Effector memory CD4-positive, alpha-beta T cell (primary cell): Measurements from ENCODE around the gene TUBG2.
"Not testable (repeated sequence)": the region's sequence is repeated elsewhere in the genome, so short reads cannot be mapped to it uniquely, and the experiment has no call there.

ENCODE experiments used
- DNase-seq, 3 donors: peaks; one replicate each; pipeline ENCODE4 v3.0.0-alpha.2; 2020
- H3K27ac ChIP-seq: 2 replicates; pipeline ENCODE4 v1.7.0; 2013; ENCODE audit warnings: mild to moderate bottlenecking, low read length, moderate library complexity; ENCODE audit not compliant: insufficient read depth, poor library complexity, severe bottlenecking
- H3K27me3 ChIP-seq: replicated peaks from 2 replicates; pipeline ENCODE4 v1.7.0; 2013; ENCODE audit warnings: mild to moderate bottlenecking, low read length; ENCODE audit not compliant: insufficient read depth, control insufficient read depth, poor library complexity, severe bottlenecking
- H3K36me3 ChIP-seq: 2 replicates; pipeline ENCODE4 v1.7.0; 2013; ENCODE audit warnings: mild to moderate bottlenecking, low read length, moderate library complexity; ENCODE audit not compliant: control insufficient read depth, insufficient read depth
- H3K4me1 ChIP-seq: 2 replicates; pipeline ENCODE4 v1.7.0; 2013; ENCODE audit warnings: low read length, mild to moderate bottlenecking; ENCODE audit not compliant: control insufficient read depth, insufficient read depth, poor library complexity, severe bottlenecking
- H3K4me3 ChIP-seq: 2 replicates; pipeline ENCODE4 v1.7.0; 2013; ENCODE audit warnings: low read length, low read depth, mild to moderate bottlenecking; ENCODE audit not compliant: insufficient read depth, poor library complexity, severe bottlenecking
- H3K9me3 ChIP-seq: 2 replicates; pipeline ENCODE4 v1.7.0; 2013; ENCODE audit warnings: mild to moderate bottlenecking, low read length, moderate library complexity; ENCODE audit not compliant: control insufficient read depth

Gene TUBG2

DNA sequence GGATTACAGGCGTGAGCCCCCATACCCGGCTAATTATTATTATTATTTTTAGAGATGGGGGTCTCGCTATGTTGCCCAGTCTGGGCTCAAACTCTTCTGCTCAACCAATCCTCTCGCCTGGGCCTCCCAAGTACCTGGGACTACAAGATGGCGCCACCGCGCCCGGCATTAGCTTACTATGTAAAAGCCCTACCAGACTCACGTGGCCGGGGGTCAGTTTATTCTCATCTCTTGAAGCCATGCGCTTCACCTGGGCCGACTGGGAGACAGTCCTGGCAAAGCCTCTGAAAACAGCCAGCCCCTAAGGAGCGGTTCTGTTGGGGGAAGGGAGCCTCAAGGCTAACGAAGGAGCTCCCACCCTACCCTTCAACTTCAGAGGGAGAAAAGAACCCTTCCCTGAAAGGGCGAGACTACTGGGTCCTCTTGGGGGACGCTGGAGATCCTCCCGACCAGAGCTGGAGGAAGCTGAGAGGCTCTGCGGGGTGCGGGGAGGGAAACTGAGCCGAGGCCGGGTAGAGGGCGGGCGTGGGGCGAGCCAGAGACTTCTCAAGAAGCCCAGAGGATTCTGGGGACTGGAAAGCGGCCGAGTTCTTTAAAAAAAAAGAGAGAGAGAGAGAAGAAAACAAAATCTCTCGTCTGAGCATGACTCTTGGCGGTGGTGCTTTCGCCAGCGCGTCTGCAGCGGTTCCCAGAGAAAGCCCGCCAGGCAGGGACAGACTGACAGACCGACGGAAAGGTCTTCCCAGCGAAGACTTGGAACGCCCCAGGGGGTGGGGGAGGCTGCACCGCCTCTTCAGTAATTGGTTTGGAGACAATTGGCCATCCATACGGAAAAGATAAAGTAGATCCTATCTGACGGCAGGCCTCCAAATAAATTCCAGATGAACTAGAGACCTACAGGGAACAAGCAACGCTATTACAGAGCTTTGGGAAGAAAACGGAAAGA, 5.6 kb upstream of the TUBG2 start:
- H3K36me3 ChIP-seq: no peaks in the 10 kb centered on the region
- H3K27ac ChIP-seq: no peak overlapping the region
- no peaks in the 10 kb centered on the region for H3K9me3 ChIP-seq
- peaks cover 2% of the 10 kb centered on the region for H3K4me1 ChIP-seq
- peaks cover 6% of the 10 kb centered on the region for H3K27me3 ChIP-seq
- DNase-seq: no peak
- H3K4me3 ChIP-seq: no peak overlapping the region

- no peak for DNase-seq
- no peak overlapping the region for H3K27ac ChIP-seq
- H3K4me3 ChIP-seq: no peak overlapping the region
- no peaks in the 10 kb centered on the region for H3K36me3 ChIP-seq
- peaks cover 6% of the 10 kb centered on the region for H3K27me3 ChIP-seq
- H3K9me3 ChIP-seq: no peaks in the 10 kb centered on the region
- peaks cover 2% of the 10 kb centered on the region for H3K4me1 ChIP-seq
These were observed 3.6 kb upstream of the TUBG2 start for GRCh38 chr17:42655528-42655927.

- Histone ChIP-seq H3K4me1 (peaks cover 2% of the 10 kb centered on the region), H3K27ac (no peak overlapping the region), H3K27me3 (peaks cover 6% of the 10 kb centered on the region), H3K4me3 (no peak overlapping the region), H3K36me3 (no peaks in the 10 kb centered on the region), H3K9me3 (no peaks in the 10 kb centered on the region)
- no peak for DNase-seq
These were observed 1.1 kb upstream of the TUBG2 start for GRCh38 chr17:42657824-42658588.

- H3K4me3 ChIP-seq, H3K27ac ChIP-seq, DNase-seq, H3K36me3 ChIP-seq, H3K9me3 ChIP-seq, H3K4me1 ChIP-seq, H3K27me3 ChIP-seq: not testable (repeated sequence)
These were observed 819 bp downstream of the TUBG2 start for GRCh38 chr17:42659932-42660274.

DNA sequence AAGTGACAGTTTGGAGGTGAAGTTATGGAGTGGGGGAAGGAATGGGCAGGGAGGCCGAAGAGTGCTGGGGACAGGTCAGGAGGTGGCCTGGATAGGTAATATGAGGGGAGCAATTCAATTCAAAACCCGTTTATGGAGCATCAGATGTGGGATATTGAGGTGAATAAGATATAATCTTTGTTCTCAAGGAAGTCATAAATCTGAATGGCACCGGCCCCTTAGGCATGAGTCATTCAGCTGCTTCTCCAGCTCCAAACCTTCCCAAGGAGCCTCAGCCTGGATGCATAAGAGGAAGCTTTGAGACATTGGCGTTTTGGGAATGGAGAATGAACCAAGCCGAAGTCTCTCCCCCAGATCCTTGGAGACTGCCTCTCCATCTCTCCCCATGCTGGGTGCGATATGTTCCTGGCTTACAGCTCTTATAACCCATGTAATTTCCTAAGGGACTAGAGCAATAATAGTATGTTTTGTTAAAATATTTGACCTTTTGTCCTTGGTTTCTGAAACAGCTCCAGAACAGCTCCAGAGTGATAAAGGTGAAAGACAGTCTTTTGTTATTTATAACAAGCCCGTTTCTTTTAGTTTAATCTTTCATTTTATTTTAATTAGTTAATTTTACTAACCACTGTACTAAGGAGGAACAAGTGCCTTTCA, 1.7 kb downstream of the TUBG2 start:
- Histone ChIP-seq H3K4me1 (no peaks in the 10 kb centered on the region), H3K9me3 (no peaks in the 10 kb centered on the region), H3K36me3 (no peaks in the 10 kb centered on the region), H3K4me3 (no peak overlapping the region), H3K27ac (no peak overlapping the region), H3K27me3 (no peaks in the 10 kb centered on the region)
- DNase-seq: no peak

- Histone ChIP-seq H3K36me3 (no peaks in the 10 kb centered on the region), H3K4me3 (no peak overlapping the region)
These were observed 6.5 kb downstream of the TUBG2 start for GRCh38 chr17:42665581-42666001.

GRCh38 chr17:42666126-42666525, 7.0 kb downstream of the TUBG2 start:
- not testable (repeated sequence) for DNase-seq, H3K36me3 ChIP-seq, H3K4me1 ChIP-seq, H3K27me3 ChIP-seq, H3K4me3 ChIP-seq, H3K9me3 ChIP-seq, H3K27ac ChIP-seq

More at GRCh38 chr17:42665581-42666001, 6.5 kb downstream of the TUBG2 start:
- no peak overlapping the region for H3K27ac ChIP-seq
- peaks cover 4% of the 10 kb centered on the region for H3K4me1 ChIP-seq
- H3K27me3 ChIP-seq: no peaks in the 10 kb centered on the region
- DNase-seq: no peak
- H3K9me3 ChIP-seq: no peaks in the 10 kb centered on the region

DNA sequence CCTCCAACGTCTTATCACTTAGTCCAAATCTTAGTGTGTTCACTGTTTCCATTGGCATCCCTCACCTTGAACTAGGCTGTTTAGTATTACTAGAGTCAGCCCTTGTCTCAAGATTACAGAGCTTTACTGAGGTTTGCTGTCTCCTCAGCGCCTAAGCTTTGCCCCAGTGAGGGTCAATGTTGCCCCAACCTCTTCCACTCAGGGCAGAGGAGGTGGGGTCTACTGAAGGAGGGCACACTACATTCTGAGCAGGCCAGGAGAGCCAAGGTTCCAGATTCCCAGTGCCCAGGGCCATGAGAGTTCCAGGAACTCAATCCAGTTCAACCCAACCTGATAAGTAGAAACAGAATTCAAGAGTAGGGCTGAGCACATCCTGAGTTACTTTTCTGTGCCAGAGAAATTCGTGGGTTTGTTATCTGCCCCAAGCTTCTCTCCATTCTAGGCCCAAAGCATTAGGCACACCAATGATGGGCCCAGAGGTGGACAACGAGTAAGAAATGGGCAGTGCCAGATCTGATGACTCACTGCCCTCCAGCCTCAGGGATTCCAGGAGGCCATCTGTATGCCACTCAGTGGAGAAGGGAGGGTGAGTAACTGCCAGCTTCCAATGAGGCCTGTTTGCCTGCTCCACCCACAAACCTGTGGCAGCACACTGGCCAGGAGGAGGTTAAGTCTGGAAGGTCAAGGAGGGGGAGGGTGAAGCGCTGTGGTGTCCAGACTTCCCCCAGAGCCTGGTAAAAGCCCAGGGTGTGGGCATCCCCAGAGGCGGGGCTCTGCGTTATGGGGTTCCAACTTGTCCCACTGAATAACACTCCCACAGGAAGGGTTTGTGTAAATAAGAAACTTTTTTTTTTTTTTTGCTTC, 8.2 kb downstream of the TUBG2 start:
- no peaks in the 10 kb centered on the region for H3K9me3 ChIP-seq
- H3K27me3 ChIP-seq: peaks cover 7% of the 10 kb centered on the region
- no peaks in the 10 kb centered on the region for H3K36me3 ChIP-seq
- peaks cover 11% of the 10 kb centered on the region for H3K4me1 ChIP-seq
- H3K27ac ChIP-seq: no peak overlapping the region
- H3K4me3 ChIP-seq: no peak overlapping the region
- no peak for DNase-seq

GRCh38 chr17:42669705-42669976, 10.6 kb downstream of the TUBG2 start:
- peaks cover 21% of the 10 kb centered on the region for H3K4me1 ChIP-seq

More at GRCh38 chr17:42669705-42669976, 10.6 kb downstream of the TUBG2 start:
- H3K27me3 ChIP-seq: peaks cover 27% of the 10 kb centered on the region
- no peaks in the 10 kb centered on the region for H3K9me3 ChIP-seq
- no peaks in the 10 kb centered on the region for H3K36me3 ChIP-seq
- no peak overlapping the region for H3K4me3 ChIP-seq
- no peak overlapping the region for H3K27ac ChIP-seq
- no peak for DNase-seq
